Activated naive CD4-positive, alpha-beta T cell treated with anti-CD3 and anti-CD28 coated beads for 36 hours (primary cell): ENCODE results near the gene ANKZF1. TPM values are rescaled to one million over a fixed set of nuclear protein-coding genes. Genes with fewer than 3 reads are reported as not detected.
"Not testable (repeated sequence)": the region's sequence is repeated elsewhere in the genome, so short reads cannot be mapped to it uniquely, and the experiment has no call there.

Experiments used
- CTCF ChIA-PET: fragments of 350-600 bp; sonication (Branson Sonifier 250); formaldehyde crosslinking; loops from one replicate; lab custom pipeline; 2021; ENCODE audit warnings: antibody characterized with exemption; lab: Charles Lee
- DNase-seq: peaks from one replicate; pipeline ENCODE4 v3.0.0-alpha.2; 2020
- H3K27ac Mint-ChIP-seq: one replicate; pipeline ENCODE4 v1.8.0; 2021; ENCODE audit warnings: mild to moderate bottlenecking, mixed read lengths
- H3K27me3 Mint-ChIP-seq: one replicate; pipeline ENCODE4 v1.8.0; 2021; ENCODE audit warnings: low read depth, mixed read lengths
- H3K36me3 Mint-ChIP-seq: one replicate; pipeline ENCODE4 v1.8.0; 2021; ENCODE audit warnings: low read depth, mixed read lengths
- H3K4me1 Mint-ChIP-seq: one replicate; pipeline ENCODE4 v1.8.0; 2021; ENCODE audit warnings: low read depth, mixed read lengths
- H3K4me3 Mint-ChIP-seq: one replicate; pipeline ENCODE4 v1.8.0; 2021; ENCODE audit warnings: mild to moderate bottlenecking, moderate library complexity, mixed read lengths
- H3K9me3 Mint-ChIP-seq: one replicate; pipeline ENCODE4 v1.8.0; 2021; ENCODE audit warnings: mixed read lengths
- intact Hi-C: fragments of 100-400 bp; cut with micrococcal nuclease; formaldehyde crosslinking; loops from one replicate; pipeline ENCODE4 v1.15.1; 2023
- total RNA-seq, 2 experiments: library from RNA; stranded (reverse); gene quantifications; one replicate each; pipeline ENCODE4 v1.2.3, GENCODE V29; 2021

Gene ANKZF1
- total RNA-seq, 2 experiments from 2014 or later = 87.7 to 88.5 TPM

DNA sequence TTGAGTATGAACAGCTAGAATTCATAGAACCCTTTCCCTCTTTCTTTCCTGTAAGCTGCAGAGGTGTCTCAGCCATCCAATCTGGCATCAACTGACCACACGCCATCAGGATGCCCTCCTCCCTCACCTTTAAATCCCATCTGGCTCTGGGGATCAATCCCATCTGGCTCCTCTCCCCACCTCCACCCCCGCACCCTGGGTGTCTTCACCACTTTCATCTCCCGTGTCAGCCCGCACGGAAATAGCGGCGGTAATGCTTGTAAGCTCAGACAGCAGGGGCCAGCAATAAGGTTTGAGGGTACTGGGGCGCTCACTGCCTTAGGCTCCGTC lies 22.9 kb downstream of the ANKZF1 start:
- peaks cover 63% of the 10 kb centered on the region for H3K4me1 Mint-ChIP-seq
- H3K9me3 Mint-ChIP-seq = no peaks in the 10 kb centered on the region
- peaks cover 40% of the 10 kb centered on the region for H3K36me3 Mint-ChIP-seq
- H3K27ac Mint-ChIP-seq = peak overlapping the region; percentile 95
- intact Hi-C loops = loop anchor here (2.0 to 10.0 kb wide), 4 partner anchors 356 to 968 kb away; partner anchors contain the start of genes CTDSP1 and WNT10A
- no peaks in the 10 kb centered on the region for H3K27me3 Mint-ChIP-seq
- H3K4me3 Mint-ChIP-seq = peak overlapping the region; percentile 70
- DNase-seq = no peak
- CTCF ChIA-PET = interaction anchor here (1.2 to 6.1 kb wide), 6 partner anchors 15 to 80 kb away, joined by 3 to 76 read pairs (median 4); partner anchors contain the start of gene DNAJB2

DNA sequence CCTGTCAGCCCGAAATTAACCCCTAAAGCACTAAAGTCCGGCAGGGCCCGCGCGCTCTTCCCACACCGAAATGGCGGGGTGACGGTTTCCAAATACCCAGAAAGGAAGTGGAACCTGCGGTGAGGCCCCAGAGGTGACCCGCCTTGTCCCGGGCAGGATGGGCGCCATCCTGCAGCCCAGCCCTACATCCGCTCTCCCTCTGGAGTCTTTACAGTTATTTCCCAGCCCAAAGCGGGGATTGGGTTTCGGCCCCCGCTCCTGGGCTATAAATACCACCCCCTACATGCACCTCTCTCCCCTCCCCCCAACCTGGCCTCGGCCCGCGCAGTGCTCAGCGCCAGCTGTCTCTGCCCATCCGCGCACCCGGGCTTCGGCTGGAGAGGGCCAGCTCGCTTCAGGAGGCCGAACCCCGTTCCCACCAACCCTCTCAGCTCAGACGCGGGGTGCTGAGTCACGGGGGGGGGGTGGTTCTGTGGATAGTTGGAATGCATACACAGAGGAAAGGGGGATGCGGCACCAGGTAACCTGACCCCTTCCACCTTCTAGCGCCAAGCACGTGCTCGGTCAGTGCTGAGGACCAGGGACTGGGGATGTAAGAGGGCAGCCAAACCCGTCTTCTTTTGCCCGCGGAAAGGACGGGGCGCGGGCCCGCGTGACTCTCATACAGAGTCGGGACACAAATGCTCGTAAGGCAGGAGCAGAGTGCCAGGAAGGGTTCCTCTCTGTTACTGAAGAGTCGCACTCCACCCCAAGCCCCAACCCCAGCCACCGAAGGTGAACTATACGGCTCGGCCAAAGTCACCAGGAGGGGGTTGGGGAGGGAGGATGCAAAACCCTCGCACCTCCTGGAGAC lies 23.5 kb downstream of the ANKZF1 start, which contains the start of gene TUBA4B:
Gene TUBA4B, plus strand, starts transcription at position 344 of the 853 bp plus-strand sequence. Its CDS starts 165 bp downstream, at position 509.
- Mint-ChIP-seq H3K4me3 (peak within 1 kb of the TSS; percentile 70), H3K4me1 (peaks cover 58% of the 10 kb centered on the region), H3K36me3 (peaks cover 38% of the 10 kb centered on the region), H3K27ac (peak within 1 kb of the TSS; percentile 95), H3K9me3 (no peaks in the 10 kb centered on the region), H3K27me3 (no peaks in the 10 kb centered on the region)
- peak; percentile 78 for DNase-seq
- intact Hi-C loops = loop anchor here (1.0 to 10.0 kb wide), 11 partner anchors 8 to 968 kb away; partner anchors contain the start of genes ANKZF1, ATG9A, CTDSP1 and GLB1L
- CTCF ChIA-PET = interaction anchor here (1.1 to 6.1 kb wide), 7 partner anchors 8 to 95 kb away, joined by 3 to 76 read pairs (median 5); partner anchors contain the start of genes DNAJB2, GLB1L and STK16

GRCh38 chr2:219253753-219254589 lies 24.4 kb downstream of the ANKZF1 start, which contains the start of gene TUBA4A:
TUBA4A (minus strand) TSS chr2:219253918; CDS start chr2:219253858, 60 bp downstream.
- H3K4me1 Mint-ChIP-seq = peaks cover 49% of the 10 kb centered on the region
- peak within 1 kb of the TSS; percentile 95 for H3K27ac Mint-ChIP-seq
- peak within 1 kb of the TSS; percentile 70 for H3K4me3 Mint-ChIP-seq
- no peaks in the 10 kb centered on the region for H3K27me3 Mint-ChIP-seq
- peaks cover 31% of the 10 kb centered on the region for H3K36me3 Mint-ChIP-seq
- intact Hi-C loops = loop anchor here (1.0 to 10.0 kb wide), 14 partner anchors 9 to 969 kb away; partner anchors contain the start of genes ANKZF1, ATG9A, CTDSP1 and DNAJB2
- peak; percentile 89 for DNase-seq
- CTCF ChIA-PET = interaction anchor here (0.8 to 6.1 kb wide), 9 partner anchors 8 to 543 kb away, joined by 3 to 76 read pairs (median 4); partner anchors contain the start of genes DNAJB2, GLB1L, STK16 and TTLL4
- no peaks in the 10 kb centered on the region for H3K9me3 Mint-ChIP-seq

DNA sequence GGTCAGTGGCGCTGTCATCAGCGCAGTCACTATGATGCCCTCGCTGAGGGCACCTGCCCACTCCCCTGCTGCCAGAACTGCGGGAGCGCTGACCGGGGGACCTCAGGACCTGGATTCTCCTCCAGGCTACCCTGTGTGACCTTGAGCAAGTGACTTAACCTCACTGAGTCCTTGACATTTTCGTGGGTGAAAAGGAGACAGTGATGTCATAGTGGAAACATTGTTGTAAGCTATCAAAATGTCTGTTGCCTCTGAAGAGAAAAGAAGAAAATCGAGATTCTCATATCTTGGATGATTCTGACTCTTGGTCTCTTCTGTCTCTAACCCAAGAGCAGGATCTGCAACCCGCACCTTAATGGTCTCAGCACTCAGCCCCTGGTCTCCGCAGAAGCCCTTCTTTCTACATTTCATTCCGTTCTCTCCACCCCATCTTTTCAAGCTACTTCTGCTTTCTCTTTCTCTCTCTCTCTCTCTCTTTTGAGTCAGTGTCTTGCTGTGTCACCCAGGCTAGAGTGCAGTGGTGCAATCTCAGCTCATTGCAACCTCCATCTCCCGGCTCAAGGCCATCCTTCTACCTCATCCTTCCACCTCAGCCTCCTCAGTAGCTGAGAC lies 25.1 kb downstream of the ANKZF1 start:
- peak overlapping the region; percentile 84 for H3K27ac Mint-ChIP-seq
- intact Hi-C loops = loop anchor here (1.0 to 10.0 kb wide), 6 partner anchors 25 to 970 kb away; partner anchors contain the start of genes CTDSP1, DNAJB2, NHEJ1 and WNT10A
- peaks cover 42% of the 10 kb centered on the region for H3K4me1 Mint-ChIP-seq
- H3K27me3 Mint-ChIP-seq = no peaks in the 10 kb centered on the region
- no peaks in the 10 kb centered on the region for H3K9me3 Mint-ChIP-seq
- H3K36me3 Mint-ChIP-seq = peaks cover 26% of the 10 kb centered on the region
- peak overlapping the region; percentile 70 for H3K4me3 Mint-ChIP-seq
- DNase-seq = peak; percentile 67
- CTCF ChIA-PET = interaction anchor here (0.7 to 6.1 kb wide), 12 partner anchors 9 to 544 kb away, joined by 3 to 76 read pairs (median 4); partner anchors contain the start of genes DNAJB2, GLB1L, STK16 and TTLL4

DNA sequence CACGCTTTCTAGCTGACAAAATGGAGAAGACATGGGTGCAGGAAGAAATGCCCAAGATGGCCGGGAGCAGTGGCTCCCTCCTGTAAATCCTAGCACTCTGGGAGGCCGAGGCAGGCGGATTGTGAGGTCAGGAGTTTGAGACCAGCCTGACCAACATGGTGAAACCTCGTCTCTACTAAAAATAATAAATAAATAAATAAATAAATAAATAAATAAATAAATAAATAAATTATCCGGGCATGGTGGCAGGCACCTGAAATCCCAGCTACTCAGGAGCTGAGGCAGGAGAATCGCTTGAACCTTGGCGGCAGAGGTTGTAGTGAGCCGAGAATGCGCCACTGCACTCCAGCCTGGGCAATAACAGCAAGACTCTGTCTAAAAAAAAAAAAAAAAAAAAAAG lies 29.3 kb downstream of the ANKZF1 start:
- not testable (repeated sequence) for H3K27ac Mint-ChIP-seq
- CTCF ChIA-PET = interaction anchor here (2.0 to 2.2 kb wide), 3 partner anchors 15 to 36 kb away, joined by 5 to 14 read pairs (median 12); partner anchors contain the start of gene DNAJB2

DNA sequence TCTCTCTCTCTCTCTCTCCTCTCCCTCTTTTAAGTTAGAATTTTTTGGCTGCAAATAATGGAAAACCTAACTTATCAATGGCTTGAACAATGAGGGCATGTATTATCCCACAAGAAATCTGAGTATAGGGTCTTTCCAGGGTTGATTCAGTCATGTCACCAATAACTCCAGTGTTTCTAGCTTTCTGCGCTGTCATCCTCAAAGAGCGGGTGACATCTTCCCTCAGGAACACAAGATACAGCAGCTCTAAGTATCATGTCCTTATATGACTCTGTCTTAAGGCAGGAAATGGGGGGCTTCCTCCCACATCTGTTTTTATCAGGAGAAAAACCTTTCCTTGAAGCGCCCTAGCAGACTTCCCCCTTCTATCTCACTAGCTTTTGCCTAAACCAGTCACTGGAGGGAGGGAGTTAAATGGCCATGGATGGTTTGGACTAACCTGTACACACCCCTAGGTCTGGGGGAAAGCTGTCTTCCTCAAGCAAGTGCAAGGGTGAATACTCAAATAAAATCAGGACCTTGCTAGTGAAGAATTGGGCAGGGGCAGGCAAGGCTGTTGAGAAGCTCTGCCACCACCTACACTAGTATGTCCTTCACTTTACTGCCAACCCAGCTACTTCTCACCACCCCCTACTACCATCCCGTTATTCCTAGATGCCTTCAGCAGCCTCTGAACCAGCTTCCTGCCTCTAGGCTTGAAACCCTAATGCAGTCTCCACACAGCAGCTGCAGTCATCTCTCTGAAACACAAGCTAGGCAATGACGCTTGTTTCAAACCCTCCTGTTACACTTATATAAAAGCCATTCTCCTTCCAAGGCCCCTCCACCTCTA lies 31.6 kb downstream of the ANKZF1 start:
- DNase-seq = no peak
- Mint-ChIP-seq H3K36me3 (no peaks in the 10 kb centered on the region), H3K4me3 (no peak overlapping the region), H3K27ac (no peak overlapping the region), H3K27me3 (no peaks in the 10 kb centered on the region), H3K9me3 (no peaks in the 10 kb centered on the region), H3K4me1 (no peaks in the 10 kb centered on the region)
- intact Hi-C loops = no loop called here
- CTCF ChIA-PET = interaction anchor here (0.7 to 2.5 kb wide), 8 partner anchors 9 to 384 kb away, joined by 3 to 14 read pairs (median 5); partner anchors contain the start of gene DNAJB2

More for the DNA sequence above, 29.3 kb downstream of the ANKZF1 start:
- H3K27me3 Mint-ChIP-seq, H3K4me3 Mint-ChIP-seq, H3K36me3 Mint-ChIP-seq, H3K9me3 Mint-ChIP-seq, DNase-seq: not testable (repeated sequence)
- H3K4me1 Mint-ChIP-seq = peaks cover 11% of the 10 kb centered on the region
- intact Hi-C loops = loop anchor here (10.0 kb wide), 2 partner anchors 864 to 974 kb away; partner anchors contain the start of gene CTDSP1

DNA sequence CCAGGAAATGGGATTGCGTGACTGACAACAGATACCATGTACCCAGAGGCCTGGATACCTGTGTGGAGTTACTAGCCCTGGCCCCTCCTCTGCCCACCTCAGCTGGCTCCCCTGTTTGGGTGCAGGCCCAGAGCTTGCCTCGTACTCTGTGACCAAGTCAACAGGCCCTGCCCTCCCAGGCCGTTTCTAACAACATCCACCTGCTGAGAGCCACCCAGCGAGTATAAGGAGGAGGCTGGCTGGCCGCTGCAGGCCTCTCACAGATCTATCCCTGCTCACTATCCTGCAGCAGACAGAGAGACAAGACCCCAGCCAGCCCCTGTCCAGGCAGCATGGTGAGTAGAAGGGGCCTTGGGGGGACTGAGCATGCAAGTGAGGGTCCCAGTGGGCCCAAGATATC lies 36.6 kb downstream of the ANKZF1 start:
- H3K36me3 Mint-ChIP-seq = no peaks in the 10 kb centered on the region
- CTCF ChIA-PET = interaction anchor here (0.5 to 2.1 kb wide), 4 partner anchors 11 to 101 kb away, joined by 3 to 16 read pairs (median 6); no protein-coding TSS in a partner anchor
- H3K27ac Mint-ChIP-seq = no peak overlapping the region
- DNase-seq = no peak
- no peaks in the 10 kb centered on the region for H3K9me3 Mint-ChIP-seq
- no peaks in the 10 kb centered on the region for H3K27me3 Mint-ChIP-seq
- no peaks in the 10 kb centered on the region for H3K4me1 Mint-ChIP-seq
- intact Hi-C loops = no loop called here
- H3K4me3 Mint-ChIP-seq = no peak overlapping the region

GRCh38 chr2:219266886-219267285 lies 37.3 kb downstream of the ANKZF1 start:
- Mint-ChIP-seq H3K27me3 (no peaks in the 10 kb centered on the region), H3K4me1 (no peaks in the 10 kb centered on the region)

DNA sequence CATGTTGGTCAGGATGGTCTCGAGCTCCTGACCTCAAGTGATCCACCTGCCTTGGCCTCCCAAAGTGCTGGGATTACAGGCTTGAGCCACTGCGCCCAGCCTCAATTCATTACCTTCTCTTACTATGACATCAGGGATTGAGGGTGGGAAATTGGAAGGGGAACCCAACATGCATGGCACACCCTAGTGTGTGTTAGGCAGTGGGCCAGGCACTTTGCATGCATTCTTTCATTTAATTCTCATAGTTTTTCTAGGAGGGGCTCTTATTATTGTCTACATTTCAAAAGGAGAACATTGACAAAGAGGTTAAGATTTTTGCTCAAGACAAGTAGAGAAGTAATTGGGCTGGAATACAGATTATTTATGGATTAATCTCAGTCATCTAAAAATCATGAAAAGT lies 38.7 kb downstream of the ANKZF1 start:
- Mint-ChIP-seq H3K4me1 (no peaks in the 10 kb centered on the region), H3K4me3 (no peak overlapping the region), H3K9me3 (no peaks in the 10 kb centered on the region), H3K27ac (no peak overlapping the region), H3K36me3 (no peaks in the 10 kb centered on the region), H3K27me3 (no peaks in the 10 kb centered on the region)
- CTCF ChIA-PET = interaction anchor here (1.7 kb wide), 1 partner anchor 27 kb away, joined by 6 read pairs; no protein-coding TSS in a partner anchor
- no peak for DNase-seq
- intact Hi-C loops = no loop called here

More at GRCh38 chr2:219266886-219267285, 37.3 kb downstream of the ANKZF1 start:
- no peak for DNase-seq
- no peaks in the 10 kb centered on the region for H3K36me3 Mint-ChIP-seq
- intact Hi-C loops = no loop called here
- no peak overlapping the region for H3K4me3 Mint-ChIP-seq
- CTCF ChIA-PET = interaction anchor here (1.7 to 2.1 kb wide), 2 partner anchors 11 to 29 kb away, joined by 6 to 16 read pairs; no protein-coding TSS in a partner anchor
- no peak overlapping the region for H3K27ac Mint-ChIP-seq
- H3K9me3 Mint-ChIP-seq = no peaks in the 10 kb centered on the region

DNA sequence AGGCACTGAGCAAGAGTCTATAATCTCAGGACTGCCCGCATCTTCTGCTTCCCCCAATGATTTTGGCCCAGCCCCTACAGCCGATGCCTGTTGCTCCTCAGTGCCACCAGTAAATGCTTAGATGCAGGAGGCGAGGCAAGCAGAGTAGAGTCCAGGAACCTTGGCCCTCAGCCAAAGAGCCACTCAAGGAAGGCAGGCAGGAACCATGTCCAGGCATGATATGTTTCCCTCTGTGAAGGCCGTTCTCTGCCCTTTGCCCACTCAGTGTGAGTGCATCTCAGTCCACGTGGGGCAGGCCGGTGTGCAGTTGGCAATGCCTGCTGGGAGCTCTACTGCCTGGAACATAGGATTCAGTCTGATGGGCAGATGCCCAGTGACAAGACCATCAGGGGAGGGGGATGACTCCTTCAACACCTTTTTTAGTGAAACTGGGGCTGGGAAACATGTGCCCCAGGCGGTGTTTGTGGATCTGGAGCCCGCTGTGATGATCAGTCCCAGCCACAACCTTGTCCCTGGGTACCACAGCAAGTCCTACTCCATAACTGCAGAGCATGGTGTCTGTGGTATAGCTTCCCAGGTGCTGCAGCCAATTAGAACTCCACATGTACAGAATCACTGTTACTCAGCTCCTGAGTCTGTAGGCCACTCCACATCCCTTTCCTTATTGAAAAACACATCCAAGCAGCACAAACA lies 39.9 kb downstream of the ANKZF1 start:
- intact Hi-C loops = loop anchor here (10.0 kb wide), 1 partner anchor 1045 kb away; no protein-coding TSS in a partner anchor
- Mint-ChIP-seq H3K27me3 (no peaks in the 10 kb centered on the region), H3K36me3 (no peaks in the 10 kb centered on the region), H3K4me3 (no peak overlapping the region), H3K4me1 (no peaks in the 10 kb centered on the region), H3K9me3 (no peaks in the 10 kb centered on the region), H3K27ac (no peak overlapping the region)
- DNase-seq = no peak
- CTCF ChIA-PET = interaction anchor here (1.4 to 1.9 kb wide), 3 partner anchors 8 to 26 kb away, joined by 3 to 6 read pairs (median 6); no protein-coding TSS in a partner anchor
